HG02623 (cell line): ENCODE data around the gene PSME3.
"Not testable (repeated sequence)": the region's sequence is repeated elsewhere in the genome, so short reads cannot be mapped to it uniquely, and the experiment has no call there.

ENCODE experiments used
- ATAC-seq: cut with Tn5 transposase; IDR thresholded peaks from one replicate; pipeline ENCODE4 v1.9.1; 2021; ENCODE audit warnings: moderate library complexity; ENCODE audit not compliant: unreplicated experiment

Gene PSME3

DNA sequence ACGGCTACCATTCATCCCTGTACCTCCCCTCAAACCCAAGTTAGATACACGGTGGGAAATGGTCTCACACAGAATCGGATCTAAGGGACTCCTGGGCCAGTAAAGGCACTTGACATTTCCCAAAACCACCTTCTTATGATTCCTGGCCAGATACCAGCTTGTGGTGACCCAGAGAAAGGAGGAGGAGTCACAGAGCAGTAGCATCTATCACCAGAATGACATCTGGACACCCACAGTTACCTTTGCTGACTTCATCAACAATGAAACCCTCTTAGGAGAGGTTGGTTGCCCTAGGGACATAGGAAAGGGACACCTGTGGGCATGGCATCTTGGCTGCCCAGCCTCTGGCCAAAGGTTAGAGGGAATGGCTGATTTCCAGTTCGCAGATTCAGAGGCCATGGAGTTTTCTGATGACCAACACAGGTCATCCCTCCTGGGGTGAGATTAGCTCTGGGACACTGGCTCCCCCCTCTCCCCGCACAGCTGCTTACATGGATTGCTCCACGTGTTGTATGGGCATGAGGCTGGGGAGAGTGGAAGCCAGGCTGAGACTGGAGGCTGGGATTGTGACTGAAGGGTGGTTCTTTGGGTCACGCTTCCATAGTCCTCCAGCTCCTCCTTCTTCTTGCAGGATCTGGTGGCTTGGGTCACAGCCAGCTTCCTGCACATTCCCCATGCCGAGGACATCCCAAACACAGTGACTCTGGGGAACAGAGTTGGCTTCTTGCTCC lies 16.4 kb downstream of the PSME3 start:
- ATAC-seq, result no peak

DNA sequence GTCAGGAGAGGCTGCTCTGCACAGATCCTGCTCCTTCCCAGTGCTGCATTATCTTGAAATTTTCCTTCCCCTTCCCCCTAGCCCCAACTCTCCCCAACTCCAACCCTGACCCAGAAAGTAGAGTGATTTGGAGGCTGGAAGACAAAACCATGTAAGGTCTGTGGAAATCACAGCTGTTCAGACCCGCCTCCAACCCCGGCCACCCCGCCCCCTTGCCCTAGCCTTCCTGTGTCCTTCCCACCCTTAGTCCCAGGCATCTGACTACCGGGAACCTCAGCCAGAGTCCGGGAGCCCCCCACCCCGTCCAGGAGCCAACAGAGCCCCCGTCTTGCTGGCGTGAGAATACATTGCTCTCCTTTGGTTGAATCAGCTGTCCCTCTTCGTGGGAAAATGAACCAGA lies 17.8 kb downstream of the PSME3 start, which contains the start of gene AOC3:
Gene AOC3 (plus strand): TSS at position 246 of the 400 bp plus-strand sequence. CDS start 145 bp downstream, at position 391.
- ATAC-seq, result no peak

DNA sequence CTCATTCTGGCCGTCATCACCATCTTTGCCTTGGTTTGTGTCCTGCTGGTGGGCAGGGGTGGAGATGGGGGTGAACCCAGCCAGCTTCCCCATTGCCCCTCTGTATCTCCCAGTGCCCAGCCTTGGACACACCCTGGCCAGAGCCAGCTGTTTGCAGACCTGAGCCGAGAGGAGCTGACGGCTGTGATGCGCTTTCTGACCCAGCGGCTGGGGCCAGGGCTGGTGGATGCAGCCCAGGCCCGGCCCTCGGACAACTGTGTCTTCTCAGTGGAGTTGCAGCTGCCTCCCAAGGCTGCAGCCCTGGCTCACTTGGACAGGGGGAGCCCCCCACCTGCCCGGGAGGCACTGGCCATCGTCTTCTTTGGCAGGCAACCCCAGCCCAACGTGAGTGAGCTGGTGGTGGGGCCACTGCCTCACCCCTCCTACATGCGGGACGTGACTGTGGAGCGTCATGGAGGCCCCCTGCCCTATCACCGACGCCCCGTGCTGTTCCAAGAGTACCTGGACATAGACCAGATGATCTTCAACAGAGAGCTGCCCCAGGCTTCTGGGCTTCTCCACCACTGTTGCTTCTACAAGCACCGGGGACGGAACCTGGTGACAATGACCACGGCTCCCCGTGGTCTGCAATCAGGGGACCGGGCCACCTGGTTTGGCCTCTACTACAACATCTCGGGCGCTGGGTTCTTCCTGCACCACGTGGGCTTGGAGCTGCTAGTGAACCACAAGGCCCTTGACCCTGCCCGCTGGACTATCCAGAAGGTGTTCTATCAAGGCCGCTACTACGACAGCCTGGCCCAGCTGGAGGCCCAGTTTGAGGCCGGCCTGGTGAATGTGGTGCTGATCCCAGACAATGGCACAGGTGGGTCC lies 18.4 kb downstream of the PSME3 start:
- not testable (repeated sequence) for ATAC-seq

DNA sequence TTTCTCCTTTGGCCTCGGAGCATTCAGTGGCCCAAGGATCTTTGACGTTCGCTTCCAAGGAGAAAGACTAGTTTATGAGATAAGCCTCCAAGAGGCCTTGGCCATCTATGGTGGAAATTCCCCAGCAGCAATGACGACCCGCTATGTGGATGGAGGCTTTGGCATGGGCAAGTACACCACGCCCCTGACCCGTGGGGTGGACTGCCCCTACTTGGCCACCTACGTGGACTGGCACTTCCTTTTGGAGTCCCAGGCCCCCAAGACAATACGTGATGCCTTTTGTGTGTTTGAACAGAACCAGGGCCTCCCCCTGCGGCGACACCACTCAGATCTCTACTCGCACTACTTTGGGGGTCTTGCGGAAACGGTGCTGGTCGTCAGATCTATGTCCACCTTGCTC lies 19.2 kb downstream of the PSME3 start:
- ATAC-seq, result no peak

DNA sequence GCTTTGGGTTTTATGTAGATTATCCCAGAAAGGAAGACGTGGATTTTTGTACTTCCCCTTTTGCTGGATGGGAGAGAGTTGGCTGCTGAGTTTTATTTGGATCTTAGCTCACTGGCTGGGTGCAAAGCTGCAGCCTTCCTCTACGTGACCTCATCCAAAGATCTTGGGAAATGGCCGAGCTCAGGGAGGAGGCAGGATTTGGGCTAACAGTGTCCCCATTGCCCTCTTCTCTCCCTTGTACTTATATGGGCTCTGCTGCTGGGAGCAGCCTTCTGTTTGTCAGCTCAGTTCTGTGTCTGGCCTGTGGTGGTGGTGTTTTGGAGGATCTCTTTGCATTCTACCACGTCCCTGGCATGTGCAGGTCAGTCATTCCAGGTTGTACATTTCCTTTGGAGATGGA lies 19.8 kb downstream of the PSME3 start:
- no peak for ATAC-seq

DNA sequence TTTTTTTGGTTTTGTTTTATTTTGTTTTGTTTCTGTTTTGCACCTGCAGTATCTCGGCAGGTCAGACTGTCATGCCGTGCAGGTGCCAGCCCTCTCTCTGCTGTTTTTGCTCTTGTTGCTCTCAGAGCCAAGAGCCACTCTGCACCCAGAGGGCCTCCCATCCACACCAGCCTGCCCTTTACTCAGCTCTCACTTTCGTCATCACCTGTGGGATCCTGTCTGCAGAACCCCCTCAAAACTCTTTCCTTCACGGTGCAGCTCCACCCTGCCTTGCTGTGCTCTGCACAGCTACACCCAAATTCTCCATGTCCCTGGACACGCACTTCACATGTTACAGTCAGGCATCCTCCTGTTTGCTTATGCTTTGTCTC lies 20.4 kb downstream of the PSME3 start:
- ATAC-seq, result no peak

DNA sequence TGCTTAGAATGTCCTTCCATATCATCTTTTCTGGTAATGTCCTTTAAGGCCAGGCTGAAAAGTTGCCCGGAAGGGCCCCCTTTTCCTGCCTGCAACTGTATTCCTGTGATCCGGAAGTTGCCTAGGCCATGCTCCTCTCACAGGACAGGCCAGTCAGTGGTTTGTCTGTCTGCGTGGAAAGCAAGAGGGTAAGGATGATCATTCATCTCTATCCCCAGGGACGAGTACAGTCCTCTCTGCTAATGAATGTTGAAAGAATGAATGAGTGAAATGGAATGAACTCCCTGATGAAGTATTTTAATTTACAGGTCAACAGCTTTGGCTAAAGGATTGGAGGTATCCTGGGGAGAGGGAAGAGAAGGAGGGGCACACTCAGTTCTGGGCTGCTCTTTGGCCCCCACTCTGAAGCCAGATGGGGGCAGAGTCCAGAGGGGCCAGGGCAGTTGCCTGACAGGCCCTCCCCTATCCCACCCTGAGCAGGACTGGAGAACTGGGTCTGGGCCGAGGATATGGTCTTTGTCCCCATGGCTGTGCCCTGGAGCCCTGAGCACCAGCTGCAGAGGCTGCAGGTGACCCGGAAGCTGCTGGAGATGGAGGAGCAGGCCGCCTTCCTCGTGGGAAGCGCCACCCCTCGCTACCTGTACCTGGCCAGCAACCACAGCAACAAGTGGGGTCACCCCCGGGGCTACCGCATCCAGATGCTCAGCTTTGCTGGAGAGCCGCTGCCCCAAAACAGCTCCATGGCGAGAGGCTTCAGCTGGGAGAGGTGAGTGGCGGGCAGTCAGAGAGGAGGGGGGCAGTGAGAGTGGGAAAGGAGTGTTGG lies 21.0 kb downstream of the PSME3 start:
- ATAC-seq, result no peak

DNA sequence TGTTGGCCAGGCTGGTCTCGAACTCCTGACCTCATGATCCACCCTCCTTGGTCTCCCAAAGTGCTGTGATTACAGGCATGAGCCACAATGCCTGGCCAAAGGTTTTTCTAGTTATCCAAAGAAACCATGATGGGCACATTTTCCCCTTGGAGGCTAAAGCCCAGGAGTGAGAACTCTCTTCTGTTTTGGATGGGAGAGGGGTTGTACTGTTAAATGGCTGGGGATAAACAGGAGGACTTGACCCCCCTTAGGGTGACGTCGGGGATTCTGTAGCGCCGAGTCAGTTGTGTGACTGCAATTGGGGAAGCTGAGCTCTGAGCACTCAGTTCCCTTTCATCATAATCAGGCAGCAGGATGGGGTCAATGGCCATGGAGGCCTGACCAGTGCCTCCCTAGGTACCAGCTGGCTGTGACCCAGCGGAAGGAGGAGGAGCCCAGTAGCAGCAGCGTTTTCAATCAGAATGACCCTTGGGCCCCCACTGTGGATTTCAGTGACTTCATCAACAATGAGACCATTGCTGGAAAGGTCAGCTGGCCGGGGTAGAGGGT lies 21.9 kb downstream of the PSME3 start:
- ATAC-seq, result no peak

DNA sequence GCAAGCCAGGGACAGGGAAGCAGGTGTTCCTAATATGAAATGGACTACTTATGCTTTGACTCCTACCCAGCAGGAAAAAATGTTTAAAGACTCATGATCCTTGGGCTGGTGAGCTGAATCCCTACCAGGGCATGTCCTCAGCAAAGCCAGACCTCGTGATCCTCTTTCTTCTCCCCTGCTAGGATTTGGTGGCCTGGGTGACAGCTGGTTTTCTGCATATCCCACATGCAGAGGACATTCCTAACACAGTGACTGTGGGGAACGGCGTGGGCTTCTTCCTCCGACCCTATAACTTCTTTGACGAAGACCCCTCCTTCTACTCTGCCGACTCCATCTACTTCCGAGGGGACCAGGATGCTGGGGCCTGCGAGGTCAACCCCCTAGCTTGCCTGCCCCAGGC lies 22.9 kb downstream of the PSME3 start:
- not testable (repeated sequence) for ATAC-seq

DNA sequence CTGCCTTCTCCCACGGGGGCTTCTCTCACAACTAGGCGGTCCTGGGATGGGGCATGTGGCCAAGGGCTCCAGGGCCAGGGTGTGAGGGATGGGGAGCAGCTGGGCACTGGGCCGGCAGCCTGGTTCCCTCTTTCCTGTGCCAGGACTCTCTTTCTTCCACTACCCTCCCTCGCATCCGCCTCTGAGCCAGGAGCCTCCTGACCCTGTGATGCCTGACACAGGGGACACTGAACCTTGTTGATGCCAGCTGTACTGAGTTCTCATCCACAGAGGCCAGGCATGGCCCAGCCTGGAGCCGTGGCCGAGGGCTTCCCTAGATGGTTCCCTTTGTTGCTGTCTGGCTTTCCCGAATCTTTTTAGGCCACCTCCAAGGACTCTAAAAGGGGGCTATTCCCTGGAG lies 23.3 kb downstream of the PSME3 start:
- ATAC-seq, result not testable (repeated sequence)

DNA sequence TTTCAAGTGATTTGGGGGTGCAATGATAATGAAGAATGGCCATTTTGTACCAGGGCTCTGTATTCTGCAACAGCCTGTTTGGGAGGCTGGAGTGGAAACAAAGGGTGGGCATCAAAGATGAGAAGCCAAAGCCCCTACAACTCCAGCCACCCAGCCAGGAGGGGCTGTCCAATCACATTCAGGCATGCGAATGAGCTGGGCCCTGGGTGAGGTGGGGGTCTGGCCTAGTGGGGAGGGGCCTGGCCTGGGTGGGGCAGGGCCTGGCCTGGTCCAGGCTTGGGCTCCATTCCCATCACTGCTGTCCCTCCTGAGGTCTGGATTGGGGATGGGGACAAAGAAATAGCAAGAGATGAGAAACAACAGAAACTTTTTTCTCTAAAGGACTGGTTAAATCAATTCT lies 24.2 kb downstream of the PSME3 start:
- ATAC-seq, result no peak

DNA sequence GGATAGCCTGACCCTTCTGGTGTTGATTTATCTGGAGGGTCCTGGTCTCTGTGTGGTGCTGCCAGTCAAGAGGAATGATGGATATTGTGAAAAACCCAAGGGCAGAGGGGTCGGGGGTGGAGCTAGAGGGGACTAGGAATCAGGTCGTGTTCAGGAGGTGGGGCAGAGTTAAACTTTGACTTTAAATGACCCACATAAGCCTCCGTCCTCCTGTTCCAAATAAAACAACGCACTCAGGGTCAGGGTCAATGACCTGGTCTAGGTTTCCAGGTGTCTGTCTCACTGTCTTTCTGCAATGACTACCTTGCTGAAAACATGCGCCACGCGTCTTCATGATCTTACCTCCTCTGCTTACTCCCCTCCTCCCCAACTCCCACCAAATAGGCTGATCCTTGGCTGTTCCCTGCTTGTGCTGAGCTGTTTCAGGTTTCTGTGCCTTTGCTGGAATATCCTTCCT lies 32.5 kb downstream of the PSME3 start:
- no peak for ATAC-seq

DNA sequence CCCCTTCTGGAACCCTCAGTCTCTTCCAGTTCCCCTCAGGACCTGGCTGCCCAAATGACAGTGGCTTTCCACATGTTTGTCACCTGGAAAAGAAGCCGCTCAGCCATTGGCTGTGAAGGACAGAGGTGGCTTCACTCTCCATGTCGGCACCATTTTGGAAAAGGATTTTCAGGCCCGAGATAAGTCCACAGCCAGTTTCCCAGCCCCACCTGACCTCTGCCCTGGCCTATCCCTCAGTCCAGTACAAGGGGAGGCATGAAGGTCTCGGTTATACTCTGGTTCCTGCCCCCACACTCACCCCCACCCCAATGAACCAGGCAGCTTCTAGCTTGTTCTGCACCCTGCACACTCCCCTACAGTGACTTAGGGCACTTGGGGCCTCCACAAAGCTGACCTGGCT lies 33.0 kb downstream of the PSME3 start:
- no peak for ATAC-seq

DNA sequence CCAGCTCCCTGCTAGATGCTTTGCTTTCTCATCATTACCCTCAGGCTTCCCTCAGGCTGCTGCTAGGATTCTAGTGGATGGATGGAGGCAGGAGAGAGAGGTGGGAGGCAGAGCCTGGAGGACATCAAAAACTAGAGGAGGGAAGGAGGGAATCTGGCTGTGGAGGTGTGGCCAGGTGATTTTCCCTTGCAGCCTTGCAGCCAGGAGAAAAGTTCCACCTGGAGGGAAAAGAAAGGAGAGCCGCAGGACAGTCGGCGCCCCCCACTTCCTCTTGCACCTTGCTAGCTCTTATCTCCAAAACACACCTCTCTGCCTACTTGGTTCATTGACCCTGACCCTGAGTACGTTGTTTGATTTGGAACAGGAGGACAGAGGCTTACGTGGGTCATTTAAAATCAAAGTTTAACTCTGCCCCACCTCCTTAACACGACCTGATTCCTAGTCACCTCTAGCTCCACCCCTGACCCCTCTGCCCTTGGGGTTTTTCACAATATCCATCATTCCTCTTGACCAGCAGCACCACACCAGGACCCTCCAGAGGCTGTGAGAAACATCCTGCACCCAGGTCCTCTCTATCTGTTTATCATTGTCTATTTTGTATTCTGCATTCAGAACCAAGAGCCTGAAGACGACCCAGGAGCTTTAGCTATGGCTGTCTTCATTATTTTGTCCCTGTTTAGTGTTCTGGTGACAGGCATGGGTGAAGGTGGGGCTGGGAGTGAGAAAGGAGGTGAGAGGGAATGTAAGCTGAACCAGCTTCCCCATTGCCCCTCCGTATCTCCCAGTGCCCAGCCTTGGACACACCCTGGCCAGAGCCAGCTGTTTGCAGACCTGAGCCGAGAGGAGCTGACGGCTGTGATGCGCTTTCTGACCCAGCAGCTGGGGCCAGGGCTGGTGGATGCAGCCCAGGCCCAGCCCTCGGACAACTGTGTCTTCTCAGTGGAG lies 33.7 kb downstream of the PSME3 start:
- no peak for ATAC-seq

DNA sequence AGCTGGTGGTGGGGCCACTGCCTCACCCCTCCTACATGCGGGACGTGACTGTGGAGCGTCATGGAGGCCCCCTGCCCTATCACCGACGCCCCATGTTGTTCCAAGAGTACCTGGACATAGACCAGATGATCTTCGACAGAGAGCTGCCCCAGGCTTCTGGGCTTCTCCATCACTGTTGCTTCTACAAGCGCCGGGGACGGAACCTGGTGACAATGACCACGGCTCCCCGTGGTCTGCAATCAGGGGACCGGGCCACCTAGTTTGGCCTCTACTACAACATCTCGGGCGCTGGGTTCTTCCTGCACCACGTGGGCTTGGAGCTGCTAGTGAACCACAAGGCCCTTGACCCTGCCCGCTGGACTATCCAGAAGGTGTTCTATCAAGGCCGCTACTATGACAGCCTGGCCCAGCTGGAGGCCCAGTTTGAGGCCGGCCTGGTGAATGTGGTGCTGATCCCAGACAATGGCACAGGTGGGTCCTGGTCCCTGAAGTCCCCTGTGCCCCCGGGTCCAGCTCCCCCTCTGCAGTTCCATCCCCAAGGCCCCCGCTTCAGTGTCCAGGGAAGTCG lies 34.6 kb downstream of the PSME3 start:
- not testable (repeated sequence) for ATAC-seq

DNA sequence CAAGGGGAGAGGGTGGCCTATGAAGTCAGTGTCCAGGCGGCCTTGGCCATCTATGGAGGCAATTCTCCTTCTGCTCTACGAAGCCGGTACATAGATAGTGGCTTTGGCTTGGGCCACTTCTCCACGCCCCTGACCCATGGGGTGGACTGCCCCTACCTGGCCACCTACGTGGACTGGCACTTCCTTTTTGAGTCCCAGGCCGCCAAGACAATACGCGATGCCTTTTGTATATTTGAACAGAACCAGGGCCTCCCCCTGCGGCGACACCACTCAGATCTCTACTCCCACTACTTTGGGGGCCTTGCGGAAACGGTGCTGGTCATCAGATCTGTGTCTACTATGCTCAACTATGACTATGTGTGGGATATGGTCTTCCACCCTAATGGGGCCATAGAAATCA lies 35.1 kb downstream of the PSME3 start:
- no peak for ATAC-seq

DNA sequence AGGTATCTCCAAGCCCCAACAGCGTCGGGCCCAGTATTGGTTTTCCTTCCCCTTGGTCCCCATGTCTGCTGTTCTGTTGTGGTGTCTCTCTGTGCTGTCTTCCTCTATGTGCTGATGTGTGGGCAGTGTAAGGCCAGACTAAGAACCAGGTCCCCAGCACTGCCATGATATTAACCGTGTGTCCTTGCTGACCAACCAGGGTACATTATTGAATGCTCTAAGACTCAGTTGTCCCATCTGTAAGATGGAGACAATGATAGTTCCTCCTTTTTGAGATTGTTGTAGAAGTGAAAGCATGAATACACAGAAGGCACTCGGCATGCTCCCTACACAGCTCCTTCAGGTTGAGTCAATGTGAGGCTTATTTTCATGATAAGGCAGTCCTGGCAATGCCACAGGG lies 38.5 kb downstream of the PSME3 start:
- no peak for ATAC-seq

DNA sequence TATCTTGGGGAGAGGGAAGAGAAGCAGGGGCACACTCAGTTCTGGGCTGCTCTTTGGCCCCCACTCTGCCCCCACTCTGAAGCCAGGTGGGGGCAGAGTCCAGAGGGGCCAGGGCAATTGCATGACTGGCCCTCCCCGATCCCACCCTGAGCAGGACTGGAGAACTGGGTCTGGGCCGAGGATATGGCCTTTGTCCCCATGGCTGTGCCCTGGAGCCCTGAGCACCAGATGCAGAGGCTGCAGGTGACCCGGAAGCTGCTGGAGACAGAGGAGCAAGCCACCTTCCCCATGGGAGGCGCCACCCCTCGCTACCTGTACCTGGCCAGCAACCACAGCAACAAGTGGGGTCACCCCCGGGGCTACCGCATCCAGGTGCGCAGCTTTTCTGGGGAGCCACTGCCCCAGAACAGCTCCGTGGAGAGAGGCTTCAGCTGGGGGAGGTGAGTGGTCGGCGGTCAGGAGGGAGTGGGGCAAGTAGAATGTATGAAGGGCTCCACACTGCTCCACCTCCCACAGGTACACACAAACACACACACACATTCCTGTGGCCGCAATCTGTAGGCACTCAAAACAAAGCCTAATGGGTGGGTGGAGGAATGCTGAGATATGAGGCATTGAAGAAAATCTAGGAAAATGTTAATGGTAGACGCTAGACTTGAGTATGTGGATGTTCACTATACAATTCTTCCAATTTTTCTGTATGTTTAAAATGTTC lies 39.2 kb downstream of the PSME3 start:
- ATAC-seq, result no peak

DNA sequence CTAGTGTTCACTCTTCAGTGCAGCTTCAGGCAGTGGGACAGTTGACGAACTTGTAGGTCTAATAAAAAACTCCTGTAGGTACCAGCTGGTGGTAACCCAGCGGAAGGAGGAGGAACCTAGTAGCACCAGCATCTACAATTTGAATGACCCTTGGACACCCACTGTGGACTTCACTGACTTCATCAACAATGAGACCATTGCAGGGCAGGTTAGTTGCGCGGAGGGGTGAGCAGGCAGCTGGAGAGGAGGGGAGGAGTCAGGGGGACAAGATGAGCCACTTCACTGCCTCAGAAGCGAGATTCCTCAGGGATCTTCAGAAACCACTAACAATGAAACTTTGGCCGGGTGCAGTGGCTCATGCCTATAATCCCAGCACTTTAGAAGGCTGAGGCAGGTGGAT lies 40.1 kb downstream of the PSME3 start:
- ATAC-seq, result no peak
